ENCODE results near the gene ATG7. TPM values are rescaled to one million over a fixed set of nuclear protein-coding genes. Genes with fewer than 3 reads are reported as not detected.

ATG7 gene
- total and polyA plus RNA-seq, 10 of the 15 experiments (the other 5 are each of a cell fraction or from before 2014, with no cell fraction given), result 13.5 to 49.5 (median 26.4) TPM

- no peaks in the 10 kb centered on the region for H3K27me3 ChIP-seq (replicated peaks in 1 of 2; ENCODE audit: control insufficient read depth in 2 of 2, insufficient read depth in 2 of 2, low read length in 1 of 2)
- H3K9ac ChIP-seq (ENCODE audit: control insufficient read depth, insufficient read depth, low read length), result no peak overlapping the region
- POLR2A ChIA-PET, result interaction anchor here (0.7 to 1.0 kb wide), 2 partner anchors 10 to 99 kb away, joined by 3 to 4 read pairs; no protein-coding TSS in a partner anchor
- CTCF ChIA-PET, result interaction anchor here (0.6 kb wide), 2 partner anchors 11 to 28 kb away, joined by 3 read pairs; no protein-coding TSS in a partner anchor
- H3K27ac ChIP-seq (ENCODE audit: control insufficient read depth, insufficient read depth), result no peak overlapping the region
- intact Hi-C loops (cut with micrococcal nuclease; ENCODE audit: unreplicated experiment) (no loop called here), in situ Hi-C loops (cut with MboI) (no loop called here)
- TF ChIP-seq RFX5 (IDR thresholded peaks at IDR 0.05; ENCODE audit: low read depth, low read length) (no peak), RCOR1 (conservative IDR thresholded peaks at IDR 0.05; ENCODE audit: low read depth, low read length) (no peak), KDM1A (IDR thresholded peaks at IDR 0.05; ENCODE audit: borderline replicate concordance) (no peak), TCF7 (IDR thresholded peaks at IDR 0.05; ENCODE audit: borderline replicate concordance) (no peak), SMC3 (IDR thresholded peaks at IDR 0.05; ENCODE audit: borderline replicate concordance, low read length) (no peak), ZNF622 (IDR thresholded peaks at IDR 0.05) (no peak), CEBPB (IDR thresholded peaks at IDR 0.05; ENCODE audit: borderline replicate concordance in 1 of 2, low read depth in 2 of 2, low read length in 2 of 2) (no peak), SMAD5 (IDR thresholded peaks at IDR 0.05; ENCODE audit: low read depth) (no peak), MXI1 (IDR thresholded peaks at IDR 0.05; ENCODE audit: low read depth, low read length) (no peak)
- H3K36me3 ChIP-seq (ENCODE audit: control insufficient read depth in 2 of 2, insufficient read depth in 2 of 2, low read length in 1 of 2), result no peaks in the 10 kb centered on the region; a peak in 1 of 4 replicates
- no peak overlapping the region for H3K4me3 ChIP-seq
- DNase-seq (ENCODE audit: low read depth, low spot score) (no peak), FAIRE-seq (no peak), ATAC-seq (no peak)
- WGBS (ENCODE audit: insufficient coverage, insufficient replicate concordance, low lambda C conversion rate, missing lambda C conversion rate), result 78% methylated on average over 3 of the region's 3 CpGs
- H4K20me1 ChIP-seq (ENCODE audit: control insufficient read depth, insufficient read depth), result no peaks in the 10 kb centered on the region
- H3K9me3 ChIP-seq (replicated peaks; ENCODE audit: control insufficient read depth, insufficient read depth, low read length), result no peaks in the 10 kb centered on the region
- RAD21 ChIA-PET (ENCODE audit: unreplicated experiment), result no interaction called here
- H3K4me2 ChIP-seq (ENCODE audit: control insufficient read depth, insufficient read depth), result no peak overlapping the region
- no TSS peak for BruUV-seq (replicated peaks)
- no peak overlapping the region for H2AFZ ChIP-seq (ENCODE audit: control insufficient read depth, low read depth, low read length)
- no peaks in the 10 kb centered on the region for H3K4me1 ChIP-seq (ENCODE audit: control insufficient read depth, insufficient read depth, low read length)
- SMC1A ChIA-PET (ENCODE audit: uncharacterized antibody, unreplicated experiment), result interaction anchor here (1.3 kb wide), 1 partner anchor 213 kb away, joined by 3 read pairs; no protein-coding TSS in a partner anchor
- H3K79me2 ChIP-seq (ENCODE audit: control insufficient read depth, insufficient read depth, low read length), result no peaks in the 10 kb centered on the region
Observed at GRCh38 chr3:11459186-11459824, 187.1 kb downstream of the ATG7 start.
